Amygdala (tissue), 56 donors: ENCODE results near the gene ADH1C.
A peak's percentile ranks its signal among the peaks of the same experiment; 100 is the strongest.
"Not testable (repeated sequence)": the region's sequence is repeated elsewhere in the genome, so short reads cannot be mapped to it uniquely, and the experiment has no call there.

Experiments
- DNase-seq, 56 donors: peaks; one replicate each; lab custom pipeline; 2025; lab: John Stamatoyannopoulos, UW

The ADH1C gene

DNA sequence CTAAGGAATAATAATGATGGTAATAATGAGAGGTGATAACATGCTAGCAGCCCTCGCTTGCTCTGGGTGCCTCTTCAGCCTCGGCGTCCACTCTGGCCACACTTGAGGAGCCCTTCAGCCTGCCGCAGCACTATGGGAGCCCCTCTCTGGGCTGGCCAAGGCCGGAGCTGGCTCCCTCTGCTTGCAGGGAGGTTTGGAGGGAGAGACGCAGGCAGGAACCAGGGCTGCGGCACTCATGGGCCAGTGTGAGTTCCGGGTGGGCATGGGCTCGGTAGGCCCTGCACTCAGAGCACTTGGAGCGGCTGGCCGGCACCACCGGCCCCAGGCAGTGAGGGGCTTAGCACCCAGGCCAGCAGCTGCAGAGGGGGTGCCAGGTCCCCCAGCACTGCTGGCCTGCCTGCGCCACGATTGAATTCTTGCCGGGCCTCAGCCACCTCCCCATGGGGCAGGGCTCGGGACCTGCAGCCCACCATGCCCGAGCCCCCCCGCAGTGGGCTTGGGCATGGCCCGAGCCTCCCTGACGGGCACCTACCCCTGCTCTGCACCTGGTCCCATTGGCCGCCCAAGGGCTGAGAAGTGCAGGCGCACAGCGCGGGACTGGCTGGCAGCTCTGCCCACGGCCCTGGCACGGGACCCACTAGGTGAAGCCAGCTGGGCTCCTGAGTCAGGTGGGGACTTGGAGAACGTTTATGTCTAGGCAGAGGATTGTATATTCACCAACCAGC lies 7.1 kb upstream of the ADH1C start:
- DNase-seq = no peak

DNA sequence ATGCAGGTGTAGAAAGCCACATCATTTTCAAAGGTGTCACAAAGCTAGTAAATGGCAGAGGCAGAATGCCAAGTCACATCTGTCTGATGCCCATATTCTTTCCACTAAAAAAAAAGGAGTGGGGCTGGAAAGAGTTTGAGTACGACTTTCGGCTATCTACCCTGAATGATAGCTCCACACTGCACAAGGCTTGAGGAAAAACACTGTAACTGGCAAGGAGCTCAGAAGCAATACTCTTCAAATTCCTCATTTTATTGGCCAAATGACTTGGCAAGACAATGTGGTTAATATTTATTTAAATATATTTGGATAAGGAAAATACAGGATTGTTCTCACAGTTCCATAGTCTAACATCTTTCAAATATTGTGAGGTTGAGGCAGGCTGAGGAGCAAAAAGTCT lies 5.4 kb upstream of the ADH1C start:
- no peak for DNase-seq

DNA sequence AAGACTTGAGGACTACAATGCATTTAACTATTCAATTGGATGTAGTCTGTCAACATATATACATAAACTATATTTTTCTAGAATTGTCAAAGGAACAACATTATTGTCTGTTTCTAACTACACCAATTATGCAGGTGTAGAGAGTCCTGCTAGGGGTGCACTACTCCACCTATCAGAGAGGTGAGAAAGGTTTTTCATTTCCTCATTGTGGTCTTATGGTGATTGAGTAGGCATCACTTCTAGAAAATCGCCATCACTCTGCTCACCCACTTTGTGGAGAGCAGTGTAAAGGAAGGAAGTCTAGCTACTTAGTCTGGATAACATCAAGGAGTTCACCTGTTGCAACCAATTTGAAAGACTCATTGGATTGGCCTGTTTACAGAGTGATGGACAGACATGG lies 4.4 kb upstream of the ADH1C start:
- DNase-seq = no peak

DNA sequence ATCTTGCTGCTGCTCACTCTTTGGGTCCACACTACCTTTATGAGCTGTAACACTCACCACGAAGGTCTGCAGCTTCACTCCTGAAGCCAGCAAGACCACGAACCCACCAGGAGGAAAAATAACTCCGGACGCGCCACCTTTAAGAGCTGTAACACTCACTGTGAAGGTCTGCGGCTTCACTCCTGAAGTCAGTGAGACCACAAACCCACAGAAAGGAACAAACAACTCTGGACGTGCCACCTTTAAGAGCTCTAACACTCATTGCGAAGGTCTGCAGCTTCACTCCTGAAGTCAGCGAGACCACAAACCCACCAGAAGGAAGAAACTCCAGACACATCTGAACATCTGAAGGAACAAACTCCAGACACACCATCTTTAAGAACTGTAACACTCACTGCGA lies 3.6 kb upstream of the ADH1C start:
- not testable (repeated sequence) for DNase-seq

DNA sequence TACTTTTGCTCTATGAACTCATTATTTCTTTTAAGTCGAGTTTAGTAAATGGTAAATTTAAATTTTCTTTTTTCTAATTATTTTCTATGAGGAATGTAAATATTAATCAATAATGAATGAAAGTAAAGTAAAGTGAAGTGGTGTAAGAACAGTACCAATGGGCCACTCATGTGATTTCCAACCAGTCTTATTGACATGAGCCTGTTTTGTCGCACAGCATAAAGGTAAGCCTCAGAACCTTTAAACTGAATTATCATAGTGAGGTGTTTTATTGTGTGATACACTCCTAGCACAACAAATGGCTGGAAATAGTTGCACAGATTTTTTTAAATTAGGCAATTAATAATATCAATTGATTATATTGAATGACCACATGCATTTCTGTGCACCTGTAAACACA lies 1.1 kb downstream of the ADH1C start:
- no peak for DNase-seq

DNA sequence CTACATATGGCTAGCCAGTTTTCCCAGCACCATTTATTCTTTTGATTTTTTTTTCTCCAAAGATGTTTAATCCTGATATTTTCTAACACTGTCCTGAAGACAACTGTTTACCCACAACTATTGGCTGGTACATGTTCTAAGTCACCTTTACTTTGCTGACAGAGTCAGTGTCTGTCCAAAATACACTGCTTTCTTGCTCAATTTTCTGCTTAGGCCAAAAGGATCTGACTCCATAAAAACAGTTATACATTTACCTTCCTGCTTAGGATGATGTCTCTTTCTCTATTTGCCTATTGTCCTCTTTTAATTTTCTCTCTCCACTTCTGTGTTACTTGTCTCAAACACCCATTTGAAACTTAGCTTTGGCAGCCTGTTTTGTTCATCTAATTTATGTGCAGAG lies 3.2 kb downstream of the ADH1C start:
- DNase-seq = no peak

DNA sequence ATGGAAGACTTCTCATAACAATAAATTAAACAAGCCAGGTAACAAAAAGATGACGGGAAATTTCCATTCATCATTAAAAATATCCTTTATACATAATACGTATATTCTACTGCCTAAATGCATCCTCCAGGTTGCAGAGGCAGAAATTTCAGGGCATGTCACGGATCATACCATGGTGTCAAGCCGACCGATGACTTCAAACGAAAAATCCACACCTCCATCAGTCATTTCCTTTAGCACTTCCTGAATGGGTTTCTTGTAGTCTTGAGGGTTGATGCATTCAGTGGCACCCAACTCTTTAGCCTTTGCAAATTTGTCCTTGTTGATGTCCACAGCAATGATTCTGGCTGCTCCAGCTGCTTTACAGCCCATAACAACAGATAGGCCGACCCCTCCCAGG lies 9.9 kb downstream of the ADH1C start:
- not testable (repeated sequence) for DNase-seq

DNA sequence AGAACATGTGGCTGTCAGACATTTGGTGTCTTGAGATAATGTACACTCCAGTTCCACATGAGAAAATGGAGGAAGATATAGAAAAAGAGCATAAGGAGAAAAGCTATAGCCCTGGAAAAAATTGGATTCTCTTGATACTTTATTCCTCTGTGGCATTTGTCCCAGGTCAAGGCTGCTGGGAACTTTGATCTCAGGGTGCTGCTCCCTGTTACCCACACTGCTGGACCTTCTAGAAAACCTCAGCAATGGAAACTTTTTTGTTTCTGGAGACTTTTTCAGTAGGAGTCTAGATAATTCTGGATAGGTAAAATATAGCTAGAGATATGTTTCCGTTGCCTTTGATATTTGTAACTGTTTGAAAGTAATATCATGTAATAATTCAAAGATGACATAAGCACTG lies 11.1 kb downstream of the ADH1C start:
- DNase-seq = no peak

DNA sequence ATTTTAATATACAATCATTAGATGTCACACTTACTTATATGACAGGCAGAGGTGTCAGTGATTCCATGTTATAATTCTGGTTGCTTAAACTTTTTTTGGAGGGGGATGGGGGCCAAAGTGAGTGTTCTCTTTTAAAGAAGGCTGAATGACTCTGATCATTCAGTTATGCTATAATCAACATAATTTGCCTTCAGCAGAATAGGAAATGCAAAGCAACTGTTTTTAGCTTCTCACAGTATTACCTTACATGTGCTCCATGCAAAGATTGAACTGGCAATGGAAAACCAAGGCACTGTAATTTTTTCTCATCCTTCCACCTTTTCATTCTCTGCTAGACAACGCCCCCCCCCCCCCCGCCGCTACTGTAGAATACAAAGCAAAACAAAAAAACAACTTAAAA lies 13.4 kb downstream of the ADH1C start:
- DNase-seq = no peak

DNA sequence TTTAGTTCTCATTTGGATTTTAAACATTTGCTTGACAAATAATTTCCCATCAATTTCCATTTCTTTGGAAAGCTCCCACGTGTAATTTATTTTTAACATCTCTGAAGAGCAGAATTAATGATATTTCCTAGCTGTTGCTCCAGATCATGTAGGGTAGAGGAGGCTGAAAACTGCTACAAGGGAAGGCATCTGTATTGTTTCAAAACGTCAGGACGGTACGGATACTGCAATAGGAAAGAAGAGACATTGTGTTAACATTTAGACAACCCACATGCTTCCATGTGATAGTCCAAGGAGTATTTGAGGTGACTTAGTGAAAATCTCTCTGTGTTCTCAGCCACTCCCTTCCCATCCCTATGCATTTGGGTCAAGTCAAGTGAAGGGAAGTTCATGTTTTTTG lies 16.0 kb downstream of the ADH1C start:
- DNase-seq = no peak

DNA sequence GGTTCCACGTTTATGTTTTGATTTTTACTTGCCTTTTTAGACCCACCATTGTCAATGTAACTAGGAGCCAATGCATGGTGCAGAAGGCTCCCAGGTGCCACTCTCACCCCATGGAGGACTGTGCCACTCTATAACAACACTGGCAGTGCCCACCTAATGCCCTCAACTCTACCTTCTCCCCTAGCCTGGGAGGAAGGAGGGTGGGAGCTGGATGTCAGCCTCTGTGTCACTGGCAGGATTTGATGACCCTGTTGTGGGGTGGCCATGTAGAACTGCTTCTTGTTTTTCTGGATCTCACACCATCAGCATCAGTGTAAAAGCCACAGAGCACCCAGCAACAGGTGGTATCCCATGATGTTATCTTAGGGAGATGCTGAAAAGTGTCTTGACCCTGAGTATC lies 17.7 kb downstream of the ADH1C start:
- DNase-seq = no peak

DNA sequence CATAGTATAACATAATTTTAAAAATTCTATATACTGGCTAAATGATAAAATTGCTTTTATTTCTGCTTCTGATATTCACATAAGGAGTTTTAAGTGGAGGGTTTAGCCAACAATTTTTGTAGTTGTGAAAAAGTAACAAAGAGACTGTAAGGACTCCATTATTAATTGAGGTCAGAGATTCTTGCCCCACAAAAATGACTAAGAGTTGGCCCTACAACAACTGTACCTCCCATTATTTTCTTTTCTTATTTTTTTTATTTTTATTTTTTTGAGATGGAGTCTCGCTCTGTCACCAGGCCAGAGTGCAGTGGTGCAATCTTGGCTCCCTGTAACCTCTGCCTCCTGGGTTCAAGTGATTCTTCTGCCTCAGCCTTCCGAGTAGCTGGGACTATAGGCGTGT lies 21.9 kb downstream of the ADH1C start:
- DNase-seq = no peak

DNA sequence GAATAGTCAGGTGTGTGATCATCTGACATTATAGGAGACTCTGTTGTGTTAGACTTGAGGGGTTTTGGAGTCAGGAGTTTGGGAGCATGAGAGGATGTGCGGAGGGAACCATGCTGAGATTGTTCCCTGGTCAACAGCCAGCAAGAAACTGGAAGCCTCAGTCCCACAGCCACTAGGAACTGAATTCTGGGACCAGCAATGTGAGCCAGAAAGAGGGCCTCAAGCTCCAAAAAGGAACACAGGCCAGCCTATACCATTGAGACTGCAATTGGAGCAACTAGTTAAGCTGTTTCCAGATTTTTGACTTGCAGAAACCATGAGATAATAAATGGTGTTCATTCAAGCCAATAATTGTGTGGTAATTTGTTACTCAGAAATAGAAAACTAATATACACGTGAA lies 22.7 kb downstream of the ADH1C start:
- DNase-seq = no peak

DNA sequence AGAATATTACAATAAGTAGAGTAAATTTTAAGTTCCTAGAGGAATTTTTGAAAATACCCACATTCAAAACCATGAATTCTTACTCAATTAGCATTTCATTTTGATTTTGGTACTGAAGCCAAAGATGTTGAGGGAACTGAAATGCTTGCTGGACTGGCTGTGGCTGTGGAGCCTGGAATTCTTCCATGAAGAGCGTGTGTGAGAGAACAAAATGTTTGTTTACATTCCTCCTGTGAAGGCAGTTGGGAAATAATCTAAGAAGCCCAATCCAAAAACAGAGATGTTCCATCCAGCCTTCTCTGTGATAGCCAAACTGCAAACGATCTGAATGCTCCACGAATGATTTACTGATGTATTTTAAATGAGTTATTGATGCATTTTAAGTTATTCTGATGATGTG lies 27.6 kb downstream of the ADH1C start:
- DNase-seq = peak in 2 of 56 donors; percentile 1 to 6

DNA sequence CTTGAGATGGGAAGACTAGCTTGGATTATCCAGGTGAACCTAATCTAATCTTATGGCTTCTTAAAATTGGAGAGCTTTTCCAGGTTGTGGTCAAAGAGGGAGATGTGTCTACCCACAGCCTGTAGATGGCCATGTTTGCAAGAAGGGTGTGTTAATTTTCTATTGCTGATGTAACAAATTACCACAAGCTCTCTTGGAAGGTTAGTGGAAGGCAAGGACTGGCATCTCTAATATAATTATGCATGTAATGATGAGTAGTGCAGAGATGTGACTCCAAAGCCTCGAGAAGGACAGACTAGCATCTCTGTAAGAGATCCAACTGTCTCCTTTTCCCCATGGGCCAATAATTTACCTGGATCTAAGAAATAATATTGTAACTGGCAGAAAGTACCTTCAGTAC lies 28.2 kb downstream of the ADH1C start:
- no peak for DNase-seq

DNA sequence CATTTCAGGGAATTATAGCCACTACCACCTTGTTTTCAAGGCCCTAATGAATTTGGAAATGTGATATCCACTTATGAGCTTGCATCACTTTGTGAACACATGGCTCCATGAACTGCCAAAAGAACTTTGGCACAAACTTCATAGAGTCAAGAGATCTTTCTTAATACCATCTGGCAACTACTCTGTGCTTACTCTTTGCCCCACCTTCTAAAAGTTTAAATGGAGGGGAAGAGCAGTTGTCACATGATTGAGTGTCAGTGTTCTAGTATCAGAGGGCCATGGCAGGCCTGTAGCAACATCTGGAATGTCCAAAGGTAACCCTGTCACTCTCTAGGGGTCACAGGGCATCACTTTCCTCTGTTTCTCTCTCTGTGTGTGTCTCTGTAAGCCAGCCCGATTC lies 28.8 kb downstream of the ADH1C start:
- no peak for DNase-seq

DNA sequence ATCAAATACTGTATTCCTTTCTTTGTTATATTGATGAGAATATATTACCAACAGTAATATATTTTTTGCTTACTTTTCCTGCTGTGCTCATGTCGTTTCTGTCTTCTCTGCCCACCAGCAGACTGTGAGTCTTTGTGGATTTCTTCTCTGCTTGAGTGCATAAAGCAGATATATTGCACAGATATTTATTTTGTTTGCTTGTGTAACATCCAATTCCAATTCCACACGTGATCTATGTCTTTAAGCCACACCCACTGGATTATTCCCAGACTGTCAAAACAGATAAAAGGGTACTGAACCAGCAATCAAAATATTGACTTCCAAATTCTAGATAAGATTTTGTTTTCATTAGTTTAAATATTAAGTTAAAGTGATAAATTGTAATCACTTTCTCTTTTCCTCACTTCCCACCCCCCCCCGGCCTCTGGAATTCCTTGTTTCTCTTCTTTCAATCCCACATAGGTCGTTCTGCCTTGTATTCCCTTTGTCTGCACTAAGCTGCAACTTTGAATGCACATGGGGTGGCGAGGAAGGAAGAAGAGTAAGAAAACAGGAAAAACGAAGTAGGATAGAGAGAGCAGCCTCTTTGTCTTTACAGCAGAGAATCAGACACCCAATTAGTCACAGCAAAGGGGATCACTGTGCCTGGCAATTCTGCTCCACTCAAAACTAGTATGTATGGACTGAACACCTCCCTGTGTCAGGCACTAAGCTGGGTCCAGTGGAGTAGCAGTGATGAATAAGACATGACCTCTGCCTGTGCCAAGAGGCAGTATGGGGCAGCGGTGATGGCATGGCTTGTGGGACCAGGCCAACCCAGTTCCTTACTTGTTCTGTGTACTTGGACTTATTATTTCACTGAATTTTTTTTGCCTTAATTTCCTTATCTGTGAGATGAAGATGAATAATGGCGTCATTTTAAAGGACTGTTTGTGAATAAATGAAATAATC lies 31.0 kb downstream of the ADH1C start, which contains the start of gene ADH1B:
Gene ADH1B (minus strand): TSS at position 161 of the 951 bp plus-strand sequence. CDS start 70 bp downstream, at position 91.
- DNase-seq = no peak

DNA sequence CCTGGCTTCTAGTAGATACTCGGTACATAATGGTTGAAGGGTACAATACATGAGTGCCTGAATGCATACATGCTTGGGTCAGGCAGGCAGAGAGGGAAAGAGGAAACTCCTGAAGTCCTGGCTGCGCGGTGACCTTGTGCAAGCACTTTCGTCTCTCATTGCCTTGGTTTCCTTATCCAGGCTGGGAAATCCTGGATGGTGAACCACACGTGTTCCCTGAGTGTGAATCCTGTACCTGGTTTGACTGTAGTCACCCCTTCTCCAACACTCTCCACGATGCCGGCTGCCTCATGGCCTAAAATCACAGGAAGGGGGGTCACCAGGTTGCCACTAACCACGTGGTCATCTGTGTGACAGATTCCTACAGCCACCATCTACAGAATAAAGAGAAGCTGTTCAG lies 34.7 kb downstream of the ADH1C start:
- DNase-seq = not testable (repeated sequence)

DNA sequence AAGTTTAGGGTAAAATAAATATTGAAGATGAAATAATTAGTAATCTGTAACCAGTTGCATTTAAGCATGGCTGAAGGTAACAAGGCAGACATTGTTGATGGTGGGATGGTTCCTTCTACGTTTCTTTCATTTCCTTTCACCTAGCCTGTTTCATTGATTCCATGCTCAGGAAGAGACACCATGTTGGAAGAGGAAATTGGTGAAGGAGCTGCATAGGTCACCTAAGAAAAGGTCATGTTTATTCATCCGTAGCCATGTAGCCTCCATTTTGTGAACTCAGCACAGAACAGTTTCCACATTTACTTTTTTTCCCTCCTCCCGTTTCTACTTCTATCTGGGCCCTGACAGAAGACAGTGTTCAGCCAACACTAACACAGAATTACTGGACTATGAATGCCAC lies 35.2 kb downstream of the ADH1C start:
- no peak for DNase-seq

DNA sequence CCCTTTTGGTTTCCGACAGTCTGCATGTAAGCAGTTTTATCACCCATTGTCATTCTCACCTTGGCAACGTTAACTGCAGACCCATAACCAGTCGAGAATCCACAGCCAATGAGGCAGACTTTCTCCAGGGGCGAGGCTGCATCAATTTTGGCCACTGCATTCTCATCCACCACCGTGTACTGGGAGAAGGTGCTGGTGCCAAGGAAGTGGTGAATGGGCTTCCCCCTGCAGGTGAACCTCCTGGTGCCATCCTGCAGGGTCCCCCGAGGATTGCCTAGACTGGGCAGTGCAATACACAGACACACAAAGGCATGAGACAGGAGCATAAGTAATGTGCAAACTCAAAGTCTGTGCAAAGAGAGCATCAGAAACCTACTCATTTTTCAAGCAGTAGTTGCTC lies 36.7 kb downstream of the ADH1C start:
- DNase-seq = no peak

DNA sequence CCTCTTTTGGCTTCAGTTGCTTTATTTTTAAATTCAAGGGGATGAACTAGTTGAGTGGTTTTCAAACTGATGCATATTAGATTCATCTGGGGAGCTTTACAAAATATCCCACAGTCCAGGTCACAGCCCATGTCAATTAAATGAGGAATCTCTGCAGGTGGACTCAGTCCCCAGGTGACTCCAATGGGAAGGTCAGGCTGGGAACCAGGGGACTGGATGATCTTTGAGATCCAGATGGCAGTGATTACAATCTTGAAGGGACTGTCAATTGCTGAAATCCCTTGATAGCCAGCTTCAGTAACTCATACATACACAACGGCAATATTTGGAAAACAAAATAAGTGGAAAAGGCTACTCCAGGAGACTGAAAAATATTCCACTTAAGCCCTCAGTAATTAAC lies 38.3 kb downstream of the ADH1C start:
- DNase-seq = no peak

DNA sequence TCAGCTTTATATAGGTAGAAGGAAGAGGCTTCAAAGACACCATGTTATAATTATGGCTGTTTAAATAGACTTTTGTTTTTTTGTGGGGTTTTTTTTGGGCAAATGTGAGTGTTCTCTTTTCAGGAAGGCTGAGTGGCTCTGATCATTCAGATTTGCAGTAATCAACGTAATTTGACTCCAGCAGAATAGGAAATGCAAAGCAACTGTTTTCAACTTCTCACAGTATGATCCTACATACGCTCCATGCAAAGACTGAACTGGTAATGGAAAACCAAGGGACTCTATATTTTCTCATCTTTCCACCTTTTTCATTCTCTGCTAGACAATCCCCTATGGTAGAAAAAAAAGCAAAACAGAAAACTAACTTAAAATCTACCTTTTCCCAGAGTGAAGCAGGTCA lies 42.2 kb downstream of the ADH1C start:
- no peak for DNase-seq
